Transverse colon (tissue), 1 donor: ENCODE results near the gene PDE4C.

Experiments
- EP300 ChIP-seq: sonication (generic); formaldehyde crosslinking; IDR thresholded peaks from one replicate; pipeline ENCODE4 v1.6.1; 2017; ENCODE audit warnings: antibody characterized with exemption, low read depth
- POLR2A ChIP-seq: fragments of 450-650 bp; IDR thresholded peaks from one replicate; pipeline ENCODE4 v1.6.1; 2016; ENCODE audit warnings: antibody characterized with exemption, mild to moderate bottlenecking, moderate library complexity

GRCh38 chr19:18194554-18195238 is 31.5 kb downstream of the PDE4C start:
- TF ChIP-seq EP300 (no peak), POLR2A (no peak)
